ENCODE measurements around the gene FAS.

The FAS gene

DNA sequence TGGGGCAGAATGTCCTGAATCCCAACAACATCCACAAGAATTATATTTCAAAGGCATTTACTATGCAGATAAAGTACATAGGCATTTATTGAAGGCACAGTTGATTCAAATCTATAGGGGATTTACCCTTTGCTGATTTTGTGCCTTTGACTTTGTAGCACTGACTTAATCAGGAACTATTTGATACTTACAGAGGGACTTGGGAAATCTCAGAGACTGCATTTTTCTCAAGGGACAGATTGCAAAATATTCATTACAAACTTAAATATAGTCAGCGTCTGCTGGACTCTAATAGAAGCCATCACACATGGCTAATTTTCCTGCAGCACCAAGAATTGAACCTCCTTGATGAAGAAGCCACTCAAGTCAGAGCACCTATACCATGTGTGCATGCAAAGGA is 44.9 kb downstream of the FAS start:
- DNase-seq (ENCODE audit: low read depth), result no peak

DNA sequence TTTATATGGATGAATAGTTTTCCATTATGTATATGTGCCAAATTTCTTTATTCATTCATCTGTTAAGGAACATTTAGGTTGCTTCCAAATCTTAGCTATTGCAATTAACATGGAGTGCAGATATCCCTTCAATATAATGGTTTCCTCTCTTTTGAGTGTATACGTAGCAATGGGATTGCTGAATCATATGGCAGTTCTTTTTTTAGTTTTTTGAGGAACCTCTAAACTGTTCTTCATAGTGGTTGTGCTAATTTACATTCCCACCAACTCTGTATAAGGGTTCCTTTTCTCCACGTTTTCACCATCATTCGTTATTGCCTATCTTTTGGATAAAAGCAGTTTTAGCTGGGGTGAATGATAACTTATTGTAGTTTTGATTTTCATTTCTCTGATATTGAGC is 46.5 kb downstream of the FAS start:
- DNase-seq (ENCODE audit: low read depth), result no peak

DNA sequence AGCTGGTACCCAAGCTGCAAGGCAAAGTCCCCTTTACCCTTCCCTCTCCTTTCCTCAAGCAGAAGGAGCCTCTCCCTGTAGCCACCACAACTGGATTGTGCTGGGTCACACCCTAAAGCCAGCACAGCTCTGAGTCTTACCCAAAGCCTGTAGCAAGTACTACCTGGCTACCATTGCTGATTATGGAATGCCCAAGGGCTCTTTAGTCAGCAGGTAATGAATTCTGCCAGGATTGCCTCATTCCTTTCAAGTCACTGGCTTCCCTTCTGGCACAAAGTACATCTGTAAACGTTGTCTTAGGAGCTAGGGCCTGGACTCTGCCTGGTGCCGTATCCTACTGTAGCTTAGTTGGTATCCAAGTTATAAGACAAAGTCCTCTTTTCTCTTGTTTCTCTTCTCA is 52.0 kb downstream of the FAS start:
- no peak for DNase-seq (ENCODE audit: low read depth)

DNA sequence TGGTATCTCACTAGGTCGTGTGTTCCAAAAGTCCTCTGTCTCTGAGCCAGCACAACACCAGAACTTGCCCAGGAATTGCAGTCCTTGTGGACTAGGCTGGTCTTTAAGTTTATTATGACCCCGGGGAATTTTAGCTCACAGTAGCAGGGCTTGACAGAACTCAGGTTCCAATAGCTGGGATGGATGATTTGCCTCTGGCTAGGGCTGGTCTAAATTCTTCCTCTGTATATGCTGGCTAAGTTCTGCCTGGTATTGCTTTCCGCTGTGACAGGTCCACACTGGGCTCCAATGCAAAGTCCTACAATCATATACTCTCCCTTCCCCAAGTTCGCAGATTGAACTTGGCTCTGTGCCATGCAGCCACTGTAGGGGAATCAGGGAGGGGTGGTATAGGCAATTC is 52.5 kb downstream of the FAS start:
- DNase-seq (ENCODE audit: low read depth), result no peak

DNA sequence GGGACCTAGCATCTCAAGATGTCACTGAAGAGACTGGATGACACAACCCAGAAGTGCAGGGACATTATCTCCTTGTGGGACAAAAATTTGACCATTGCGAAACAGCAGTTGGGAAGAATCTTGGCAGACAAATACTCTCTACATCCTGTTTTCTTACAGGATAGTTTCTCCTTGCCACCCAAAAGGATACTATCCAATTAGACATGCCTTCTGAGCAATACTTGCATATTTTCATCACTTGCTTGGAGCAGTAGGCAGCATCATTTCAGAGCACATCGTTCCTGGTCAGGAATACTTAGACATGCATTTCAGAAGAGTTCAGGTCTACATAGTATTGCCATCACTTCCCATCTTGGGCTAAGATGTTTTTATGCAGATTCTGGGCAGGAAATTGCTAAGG is 56.8 kb downstream of the FAS start:
- no peak for DNase-seq (ENCODE audit: low read depth)

DNA sequence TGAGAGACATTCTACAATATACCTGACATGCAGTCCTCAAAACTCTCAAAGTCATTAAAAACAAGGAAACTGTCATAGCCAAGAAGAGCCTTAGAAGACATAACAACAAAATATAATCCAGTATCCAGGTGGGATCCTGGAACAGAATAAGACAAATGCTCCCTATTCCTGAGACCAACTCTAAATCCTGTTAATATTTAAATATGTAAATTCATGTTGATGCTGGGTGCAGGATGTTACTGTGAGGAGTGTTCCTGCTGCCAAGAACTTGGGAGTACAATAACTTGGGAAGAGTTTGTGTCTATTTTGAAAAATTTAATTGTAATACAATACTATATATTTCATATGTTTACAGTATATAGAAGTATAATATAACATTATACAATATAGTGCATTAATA is 61.0 kb downstream of the FAS start:
- no peak for DNase-seq (ENCODE audit: low read depth)

DNA sequence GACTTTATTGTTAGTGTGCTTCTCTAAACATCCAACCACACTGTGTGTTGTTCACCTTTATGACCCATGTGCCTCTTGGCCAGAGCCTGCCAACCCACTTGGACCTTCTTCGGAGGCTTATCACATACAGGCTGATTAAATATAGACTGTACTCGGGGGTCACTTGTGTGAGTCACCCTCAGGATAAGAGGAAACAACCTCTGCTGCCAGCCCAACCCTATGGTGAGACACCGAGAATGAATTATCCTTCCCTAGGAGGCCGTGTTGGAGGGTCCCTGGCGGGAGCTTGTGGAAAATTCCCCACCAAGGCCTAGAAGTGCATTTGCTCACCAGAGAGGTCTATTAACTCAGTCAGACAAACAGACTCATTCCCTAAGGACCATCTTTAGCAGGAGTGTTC is 63.0 kb downstream of the FAS start:
- no peak for DNase-seq (ENCODE audit: low read depth)

DNA sequence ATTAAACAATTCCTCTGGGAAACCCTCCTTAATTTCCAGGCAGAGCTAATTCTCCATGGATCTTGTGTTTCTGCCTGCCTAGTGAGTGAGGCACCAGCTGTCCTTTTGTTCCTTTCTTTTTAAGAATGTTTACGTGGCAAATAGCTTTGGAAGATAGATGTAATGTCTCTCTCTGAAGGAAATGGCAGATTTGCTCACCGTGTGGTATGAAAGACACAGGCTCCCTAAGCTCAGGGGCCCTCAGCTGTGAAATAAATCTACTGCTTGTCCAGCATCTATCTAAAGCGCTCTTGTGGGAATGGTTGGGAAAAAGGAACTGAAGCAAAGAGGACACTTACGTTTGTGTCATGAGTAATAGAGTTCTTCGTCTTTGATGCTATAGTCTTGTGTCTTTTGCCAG is 64.6 kb downstream of the FAS start:
- no peak for DNase-seq (ENCODE audit: low read depth)

DNA sequence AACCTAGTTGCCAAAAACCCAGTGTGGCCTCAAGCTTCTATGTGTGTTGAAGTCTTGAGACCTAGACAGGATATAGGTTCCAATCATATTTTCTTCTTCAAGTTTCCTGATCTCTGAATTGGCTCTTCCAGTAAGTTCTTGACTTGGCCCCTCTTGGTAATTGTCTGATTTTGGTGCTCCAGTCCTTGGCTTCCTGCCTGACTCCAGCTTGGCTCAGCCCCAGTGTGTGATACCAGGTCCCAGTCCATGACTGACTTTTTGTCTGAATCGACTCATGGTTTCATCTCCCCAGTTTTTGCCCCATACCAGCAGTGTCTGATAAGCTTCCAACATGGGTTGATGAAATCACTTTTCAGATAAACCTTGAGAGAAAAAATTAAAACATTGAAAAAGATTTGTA is 72.3 kb downstream of the FAS start:
- no peak for DNase-seq (ENCODE audit: low read depth)

DNA sequence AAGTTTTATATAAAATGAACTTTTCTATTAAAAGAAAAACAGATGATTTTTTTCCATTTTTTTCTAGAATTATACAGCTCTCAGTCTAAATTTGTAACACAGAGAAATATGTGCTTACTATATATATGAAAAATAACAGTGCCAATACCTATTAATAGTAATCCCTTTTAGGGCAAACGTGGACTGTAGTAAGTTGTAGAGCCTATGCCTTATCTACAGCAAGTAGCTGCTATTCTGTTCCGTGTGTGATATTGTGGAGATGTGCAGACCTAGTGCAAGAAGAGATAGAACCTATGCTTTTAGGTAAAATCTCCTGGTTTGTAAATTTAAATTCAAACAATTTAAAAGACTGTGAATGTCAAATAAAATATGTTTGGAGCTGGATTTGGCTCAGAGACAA is 72.9 kb downstream of the FAS start:
- DNase-seq (ENCODE audit: low read depth), result no peak

DNA sequence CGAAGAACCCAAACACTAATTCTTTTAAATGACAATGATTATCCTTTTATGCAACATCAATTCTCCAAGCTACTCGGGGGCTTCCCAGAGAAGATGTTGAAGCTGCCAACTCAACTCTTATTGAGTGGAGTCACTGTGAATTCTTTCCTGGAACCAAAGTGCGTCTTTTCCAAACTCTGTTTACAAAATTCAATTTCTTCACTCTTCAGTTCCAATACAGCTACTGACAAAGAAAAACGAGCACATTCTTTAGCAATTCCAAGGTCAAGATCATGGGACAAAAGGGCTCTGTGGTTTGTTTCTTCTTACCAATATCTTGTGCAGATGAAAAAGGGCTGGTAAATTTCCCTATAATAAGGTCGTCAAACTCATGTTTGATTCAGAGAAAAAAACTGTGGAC is 74.2 kb downstream of the FAS start:
- no peak for DNase-seq (ENCODE audit: low read depth)

Data from stimulated activated CD8-positive, alpha-beta memory T cell treated with anti-CD3 and anti-CD28 coated beads, Interleukin-4, amount 100 ng/mL, for 24 hours (primary cell).